SKM-1 treated with dmso at 0.1 percent for 144 hours (cell line): ENCODE results near the gene SNED1.

Experiments used
- DNase-seq: peaks from one replicate; lab custom pipeline; 2025; ENCODE audit not compliant: unreplicated experiment; lab: John Stamatoyannopoulos, UW

Gene SNED1

GRCh38 chr2:241043581-241043980, 45.2 kb downstream of the SNED1 start:
- DNase-seq, result no peak

GRCh38 chr2:241047253-241048010, 49.0 kb downstream of the SNED1 start:
- DNase-seq, result no peak

DNA sequence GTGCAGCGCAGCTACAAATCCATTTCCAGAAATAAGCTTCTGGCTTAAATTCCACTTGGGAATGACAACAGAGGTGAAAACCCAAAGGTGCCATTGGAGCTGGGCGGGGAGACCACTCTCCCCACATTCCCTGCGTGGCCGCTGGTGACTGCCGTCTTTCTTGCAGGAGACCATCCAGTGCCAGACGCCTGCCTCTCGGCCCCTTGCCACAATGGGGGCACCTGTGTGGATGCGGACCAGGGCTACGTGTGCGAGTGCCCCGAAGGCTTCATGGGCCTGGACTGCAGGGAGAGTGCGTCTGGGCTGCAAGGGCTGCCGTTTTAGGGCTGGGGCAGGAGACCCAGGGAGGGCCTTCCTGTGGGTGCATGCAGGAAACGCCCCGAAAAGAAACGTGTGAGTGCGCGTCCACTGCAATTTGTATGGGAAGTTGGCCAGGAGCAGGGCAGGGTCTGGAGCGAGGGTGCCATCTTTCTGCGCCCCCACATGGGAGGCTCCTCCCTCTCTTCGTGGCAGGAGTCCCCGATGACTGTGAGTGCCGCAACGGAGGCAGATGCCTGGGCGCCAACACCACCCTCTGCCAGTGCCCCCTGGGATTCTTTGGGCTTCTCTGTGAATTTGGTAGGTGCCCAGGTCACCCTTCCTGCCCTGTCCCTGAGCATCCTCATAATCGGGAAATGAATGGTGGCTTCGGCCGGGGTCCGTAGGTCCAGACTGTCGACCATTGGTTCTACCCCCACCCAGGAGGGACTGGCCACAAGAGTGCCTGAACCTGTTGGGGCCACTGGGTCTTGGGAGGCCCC, 49.9 kb downstream of the SNED1 start:
- no peak for DNase-seq

DNA sequence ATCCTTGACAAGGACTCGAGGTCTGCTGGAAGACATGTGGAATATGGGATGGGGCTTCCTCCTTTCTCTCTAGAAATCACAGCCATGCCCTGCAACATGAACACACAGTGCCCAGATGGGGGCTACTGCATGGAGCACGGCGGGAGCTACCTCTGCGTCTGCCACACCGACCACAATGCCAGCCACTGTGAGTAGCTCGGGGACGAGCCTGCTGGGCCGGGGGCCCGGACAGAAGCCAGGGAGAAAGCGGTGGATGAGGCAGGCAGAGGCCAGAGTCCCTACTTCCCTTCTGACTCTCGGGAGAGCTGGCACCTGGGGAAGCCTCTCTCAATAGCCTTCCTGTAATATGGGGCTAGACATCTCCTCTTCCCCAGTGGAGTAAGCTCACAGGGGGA, 50.5 kb downstream of the SNED1 start:
- no peak for DNase-seq

DNA sequence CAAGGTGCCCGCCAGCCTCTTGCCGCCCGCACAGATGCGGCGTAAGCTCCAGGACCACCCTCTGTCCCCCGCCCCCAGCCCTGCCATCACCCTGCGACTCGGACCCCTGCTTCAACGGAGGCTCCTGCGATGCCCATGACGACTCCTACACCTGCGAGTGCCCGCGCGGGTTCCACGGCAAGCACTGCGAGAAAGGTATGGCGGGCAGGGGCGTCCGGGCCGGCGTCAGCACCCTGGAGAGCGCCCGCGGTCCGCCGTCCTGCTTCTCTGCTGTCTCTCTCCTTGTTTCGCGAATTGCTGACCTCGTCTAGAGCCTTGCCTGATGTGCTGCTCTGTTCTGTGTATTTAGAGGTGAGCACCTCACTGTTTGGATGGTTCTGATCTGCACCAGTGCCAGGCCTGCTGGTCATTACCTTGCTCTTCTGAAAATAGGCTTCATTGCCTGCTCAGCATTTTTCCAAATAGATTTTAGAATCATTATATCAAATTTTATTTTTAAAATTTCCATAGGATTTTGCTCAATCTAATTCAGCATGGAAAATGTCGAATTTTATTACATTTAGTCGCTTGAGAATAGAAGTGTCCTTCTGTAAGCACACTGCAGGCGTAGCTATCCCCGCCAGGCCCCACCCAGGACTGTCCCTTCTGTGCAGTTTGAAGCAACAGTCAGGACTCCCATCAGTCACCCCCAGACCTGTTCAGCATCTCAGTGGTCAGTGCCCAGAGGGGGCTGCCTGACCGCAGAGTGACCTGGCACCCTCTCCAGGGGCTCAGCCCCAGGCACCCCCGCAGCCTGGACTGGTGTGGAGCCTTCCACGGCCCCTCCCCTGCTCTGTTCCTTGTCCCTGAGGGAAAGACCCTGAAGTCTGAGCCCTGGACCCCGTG, 51.6 kb downstream of the SNED1 start:
- DNase-seq, result no peak

DNA sequence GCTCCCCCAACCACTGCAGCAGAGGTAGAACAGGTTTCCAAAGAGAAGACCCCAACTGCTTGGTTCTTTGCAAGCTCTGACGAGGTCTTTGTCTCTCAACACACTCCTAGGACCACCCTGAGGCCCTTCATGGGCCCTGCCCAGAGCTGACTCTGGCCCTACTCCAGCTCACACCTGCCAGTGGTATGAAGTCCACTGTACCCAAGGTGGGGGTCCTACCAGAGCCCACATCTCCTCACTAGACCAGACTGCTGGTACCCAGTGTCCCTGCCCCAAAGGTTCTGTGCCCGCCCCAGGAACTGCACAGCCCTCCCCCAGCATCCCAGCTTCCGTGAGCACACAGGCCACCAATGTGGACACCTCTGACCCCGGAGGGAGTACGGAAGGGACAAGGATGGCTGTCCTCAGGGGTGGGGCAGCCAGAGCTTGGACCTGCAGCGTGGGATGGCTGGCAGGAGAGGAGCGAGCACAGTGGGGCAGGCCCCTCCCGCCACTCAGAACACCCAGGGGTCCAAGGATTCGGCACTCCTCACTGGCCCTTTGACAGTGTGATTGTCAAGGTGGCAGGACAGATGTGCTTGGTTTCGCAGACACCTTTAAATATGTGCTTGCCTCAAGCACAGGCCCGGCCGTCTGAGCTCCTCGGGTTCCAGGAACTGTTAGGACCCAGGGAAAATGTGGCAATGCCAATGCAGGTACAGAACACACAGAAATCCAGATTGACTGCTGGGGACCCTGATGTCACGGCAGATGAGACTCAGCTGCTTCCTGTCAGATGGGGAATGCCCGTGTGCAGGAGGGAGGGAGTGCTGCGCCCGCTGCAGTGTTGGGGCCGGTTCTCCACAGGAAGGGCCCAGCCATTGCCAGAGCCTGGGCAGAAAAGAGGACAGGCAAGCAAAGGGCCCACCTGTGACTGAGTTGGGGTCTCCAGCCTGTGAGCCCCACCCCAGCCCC, 52.5 kb downstream of the SNED1 start:
- no peak for DNase-seq

GRCh38 chr2:241051578-241052487, 53.4 kb downstream of the SNED1 start:
- DNase-seq, result no peak

DNA sequence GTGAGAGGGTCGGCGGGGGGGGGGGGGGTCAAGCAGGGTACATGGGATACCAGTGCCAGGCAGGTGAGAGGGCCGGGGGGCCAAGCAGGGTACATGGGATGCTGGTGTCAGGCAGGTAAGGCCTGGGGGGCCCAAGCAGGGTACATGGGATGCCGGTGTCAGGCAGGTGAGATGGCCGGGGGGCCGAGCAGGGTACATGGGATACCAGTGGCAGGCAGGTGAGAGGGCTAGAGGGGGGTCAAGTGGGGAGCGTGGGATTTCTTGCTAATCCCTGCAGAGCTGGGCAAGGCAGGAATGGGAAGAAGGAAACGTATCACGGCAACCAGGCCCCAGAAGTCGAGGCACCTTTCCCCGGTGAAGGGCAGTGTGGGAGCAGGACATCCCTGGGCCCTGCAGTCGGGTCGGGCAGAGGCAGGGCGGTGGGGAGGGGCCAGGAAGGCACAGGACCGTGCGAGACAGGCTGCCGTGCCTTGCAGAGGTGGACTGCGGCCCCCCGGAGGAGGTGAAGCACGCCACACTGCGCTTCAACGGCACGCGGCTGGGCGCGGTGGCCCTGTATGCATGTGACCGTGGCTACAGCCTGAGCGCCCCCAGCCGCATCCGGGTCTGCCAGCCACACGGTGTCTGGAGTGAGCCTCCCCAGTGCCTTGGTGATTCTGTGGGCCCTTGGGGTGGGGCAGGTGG, 54.4 kb downstream of the SNED1 start:
- DNase-seq, result no peak

- no peak for DNase-seq
Measured at GRCh38 chr2:241053576-241054251, 55.3 kb downstream of the SNED1 start.

DNA sequence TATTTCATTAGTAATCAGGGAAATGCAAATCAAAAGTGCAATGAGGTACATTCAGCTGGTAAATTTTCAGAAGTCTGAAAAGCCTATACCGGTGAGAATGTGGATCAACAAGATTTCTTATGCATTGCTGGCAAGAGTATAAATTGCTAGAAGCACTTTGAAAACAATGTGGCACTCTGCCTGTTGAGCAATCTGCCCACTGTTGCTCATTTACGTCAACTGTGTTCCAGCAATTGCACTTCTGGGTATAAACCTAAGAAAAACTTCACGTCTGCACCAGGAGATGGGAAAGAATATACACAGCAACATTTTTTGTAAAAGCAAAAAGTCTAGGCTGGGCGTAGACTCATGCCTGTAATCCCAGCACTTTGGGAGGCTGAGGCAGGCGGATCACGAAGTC, 62.9 kb downstream of the SNED1 start:
- no peak for DNase-seq

GRCh38 chr2:241062389-241063092, 64.1 kb downstream of the SNED1 start:
- no peak for DNase-seq

- DNase-seq, result no peak
Measured at GRCh38 chr2:241063093-241063551, 64.7 kb downstream of the SNED1 start.

DNA sequence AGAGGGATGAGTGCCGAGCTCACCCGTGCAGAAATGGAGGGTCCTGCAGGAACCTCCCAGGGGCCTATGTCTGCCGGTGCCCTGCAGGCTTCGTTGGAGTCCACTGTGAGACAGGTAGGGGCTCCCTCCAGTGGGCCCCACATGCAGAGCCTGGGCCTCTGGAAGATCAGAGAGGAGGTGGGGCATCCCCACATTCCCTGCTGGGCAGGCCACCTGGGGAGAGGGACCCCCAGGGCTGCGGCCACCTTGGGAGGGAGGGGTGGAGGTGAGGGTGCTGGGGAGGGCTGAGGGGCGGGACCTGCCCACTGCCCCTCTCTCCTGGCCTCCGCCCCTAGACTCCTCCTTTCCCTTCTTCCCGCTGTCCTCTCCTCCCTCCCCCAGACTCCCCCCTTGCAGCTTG, 65.2 kb downstream of the SNED1 start:
- no peak for DNase-seq

DNA sequence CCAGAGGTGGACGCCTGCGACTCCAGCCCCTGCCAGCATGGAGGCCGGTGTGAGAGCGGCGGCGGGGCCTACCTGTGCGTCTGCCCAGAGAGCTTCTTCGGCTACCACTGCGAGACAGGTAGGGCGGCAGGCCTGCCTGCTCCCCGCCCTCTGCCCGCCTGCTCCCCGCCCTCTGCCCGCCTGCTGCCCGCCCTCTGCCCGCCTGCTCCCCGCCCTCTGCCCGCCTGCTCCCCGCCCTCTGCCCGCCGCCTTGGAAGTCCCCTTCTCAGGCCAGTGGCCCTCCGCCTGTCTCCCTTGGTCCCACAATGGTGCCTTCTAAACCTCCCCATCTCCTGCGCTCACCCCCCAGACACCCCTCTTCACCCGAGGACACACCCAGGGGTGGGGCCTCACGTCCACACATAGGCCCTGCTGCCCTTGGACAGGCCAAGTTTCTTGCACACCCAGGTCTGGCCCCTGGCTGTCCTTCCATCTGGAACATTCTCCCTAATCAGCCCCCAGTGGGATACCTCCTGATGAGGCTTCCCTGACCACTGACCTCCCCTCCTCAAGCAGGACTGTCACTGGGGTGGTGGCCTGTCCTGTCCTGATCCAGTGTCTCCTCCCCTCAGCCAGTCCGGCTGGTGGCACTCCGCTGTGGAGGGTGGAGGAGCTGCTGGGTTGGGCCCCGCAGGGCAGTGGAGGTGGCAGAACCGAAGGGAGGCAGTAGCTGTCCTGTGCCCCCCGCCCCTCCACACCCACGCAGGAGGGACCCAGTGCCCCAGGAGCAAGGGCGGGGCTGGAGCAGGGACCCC, 65.8 kb downstream of the SNED1 start:
- no peak for DNase-seq

GRCh38 chr2:241064802-241065354, 66.5 kb downstream of the SNED1 start:
- no peak for DNase-seq

DNA sequence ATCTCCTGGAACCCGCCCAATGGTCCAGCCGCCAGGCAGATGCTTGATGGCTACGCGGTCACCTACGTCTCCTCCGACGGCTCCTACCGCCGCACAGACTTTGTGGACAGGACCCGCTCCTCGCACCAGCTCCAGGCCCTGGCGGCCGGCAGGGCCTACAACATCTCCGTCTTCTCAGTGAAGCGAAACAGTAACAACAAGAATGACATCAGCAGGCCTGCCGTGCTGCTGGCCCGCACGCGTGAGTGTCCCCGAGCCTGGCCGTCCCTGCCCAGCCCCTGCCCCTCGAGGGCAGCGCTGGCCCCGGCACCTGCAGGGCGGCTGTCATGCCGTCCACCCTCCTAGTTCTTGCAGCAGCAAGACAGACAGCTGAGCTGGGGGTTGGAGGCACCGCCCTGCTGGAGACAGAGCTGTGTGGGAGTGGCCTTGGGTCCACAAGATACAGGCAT, 67.0 kb downstream of the SNED1 start:
- DNase-seq, result no peak
